HCT116 (cell line): ENCODE measurements around the gene NEMP2. TPM values are rescaled to one million over a fixed set of nuclear protein-coding genes. Genes with fewer than 3 reads are reported as not detected.

Experiments
- ATAC-seq: fragments of 200-7000 bp; cut with Tn5 transposase; 2 replicates; pipeline ENCODE4 v1.9.1; 2020; ENCODE audit warnings: mild to moderate bottlenecking, moderate library complexity
- Bru-seq: library from RNA; stranded (reverse); fragments of 400-500 nt; gene quantifications from one replicate; lab custom pipeline; 2021; lab: Mats Ljungman, UMichigan
- BruChase-seq, 2 experiments: library from RNA; stranded (reverse); fragments of 400-500 nt; gene quantifications; one replicate each; lab custom pipeline; 2021; lab: Mats Ljungman, UMichigan
- BruUV-seq: library from RNA; stranded (reverse); fragments of 400-500 nt; replicated peaks from 2 replicates; lab custom pipeline; 2021; lab: Mats Ljungman, UMichigan
- CTCF ChIA-PET: fragments of 300-600 bp; sonication (Branson Sonifier 250); formaldehyde crosslinking; loops from one replicate; lab custom pipeline; 2021; ENCODE audit warnings: antibody characterized with exemption; lab: Charles Lee
- POLR2A ChIA-PET: fragments of 300-600, 350-600 bp; sonication (Branson Sonifier 250); formaldehyde crosslinking; loops from one replicate; lab custom pipeline; 2021; ENCODE audit warnings: antibody characterized with exemption; lab: Charles Lee
- RAD21 ChIA-PET, 2 experiments: fragments of 300-600 bp; sonication (Branson Sonifier 250); formaldehyde crosslinking; loops; one replicate each; lab custom pipeline; 2023; ENCODE audit warnings: low total read pairs in 2 of 2; ENCODE audit not compliant: uncharacterized antibody in 2 of 2, unreplicated experiment in 2 of 2, low non-redundant PET in 1 of 2; lab: Charles Lee
- DNase-seq: peaks from one replicate; pipeline ENCODE4 v3.0.0-alpha.2; 2010; ENCODE audit warnings: low read depth, low spot score
- H2AFZ ChIP-seq: fragments of 200-600 bp; shearing (Covaris generic), sonication (generic); 2 replicates; pipeline ENCODE4 v1.6.1; 2017; ENCODE audit warnings: low read depth, mixed run types, mixed read lengths, antibody characterized with exemption, low read length; ENCODE audit not compliant: poor library complexity, severe bottlenecking
- H3K27ac ChIP-seq: 2 replicates; pipeline ENCODE4 v1.5.1; 2012; ENCODE audit warnings: low read depth, low read length
- H3K27me3 ChIP-seq: fragments of 200-600 bp; sonication (generic); 2 replicates; pipeline ENCODE4 v1.6.1; 2016; ENCODE audit warnings: mixed run types, low read length, mixed read lengths; ENCODE audit not compliant: insufficient read depth
- H3K36me3 ChIP-seq, 2 experiments: fragments of 200-500 bp in 1 of 2; fragments of 200-600 bp in 1 of 2; sonication (Bioruptor generic) in 1 of 2; sonication (generic) in 1 of 2; 2 replicates each; pipeline versions ENCODE4 v1.5.1 to v1.6.1; 2014 to 2016; ENCODE audit warnings: low read length in 2 of 2, inconsistent platforms in 1 of 2, mixed read lengths in 1 of 2, mixed run types in 1 of 2; ENCODE audit not compliant: insufficient read depth in 2 of 2, control insufficient read depth in 1 of 2
- H3K4me1 ChIP-seq, 2 experiments: fragments of 200-600 bp in 1 of 2; sonication (generic) in 1 of 2; 2 replicates each; pipeline versions ENCODE4 v1.5.1 to v1.6.1; 2012 to 2017; ENCODE audit warnings: low read length in 2 of 2, inconsistent platforms in 1 of 2, mild to moderate bottlenecking in 1 of 2, mixed read lengths in 1 of 2, mixed run types in 1 of 2, moderate library complexity in 1 of 2; ENCODE audit not compliant: insufficient read depth in 2 of 2, control insufficient read depth in 1 of 2
- H3K4me2 ChIP-seq: fragments of 200-600 bp; sonication (generic); 2 replicates; pipeline ENCODE4 v1.6.1; 2017; ENCODE audit warnings: mixed run types, low read length, mixed read lengths
- H3K4me3 ChIP-seq, 2 experiments: fragments of 200-600 bp in 1 of 2; sonication (generic) in 1 of 2; replicated peaks in 1 of 2; 2 replicates each; pipeline ENCODE4 v1.5.1; 2011 to 2016; ENCODE audit warnings: low read length in 2 of 2, control low read depth in 1 of 2, low read depth in 1 of 2, mild to moderate bottlenecking in 1 of 2, mixed read lengths in 1 of 2, mixed run types in 1 of 2
- H3K79me2 ChIP-seq: fragments of 200-600 bp; sonication (generic); 2 replicates; pipeline ENCODE4 v1.6.1; 2017; ENCODE audit warnings: mild to moderate bottlenecking, mixed run types, low read length, moderate library complexity, mixed read lengths; ENCODE audit not compliant: insufficient read depth
- H3K9ac ChIP-seq: fragments of 200-600 bp; sonication (generic); 2 replicates; pipeline ENCODE4 v1.6.1; 2016; ENCODE audit warnings: low read length, mixed read lengths
- H3K9me2 ChIP-seq: fragments of 200-600 bp; sonication (generic), shearing (Covaris generic); 2 replicates; pipeline ENCODE4 v1.6.1; 2017; ENCODE audit warnings: mixed run types, mild to moderate bottlenecking, moderate library complexity; ENCODE audit not compliant: insufficient read depth
- H3K9me3 ChIP-seq, 2 experiments: fragments of 200-500 bp in 1 of 2; fragments of 200-600 bp in 1 of 2; sonication (Bioruptor generic) in 1 of 2; sonication (generic) in 1 of 2; 2 replicates each; pipeline ENCODE4 v1.6.1; 2014 to 2017; ENCODE audit warnings: low read length in 2 of 2, mixed read lengths in 2 of 2, inconsistent platforms in 1 of 2, low read depth in 1 of 2, mild to moderate bottlenecking in 1 of 2, mixed run types in 1 of 2, moderate library complexity in 1 of 2; ENCODE audit not compliant: control insufficient read depth in 1 of 2, insufficient read depth in 1 of 2
- H4K20me1 ChIP-seq: fragments of 200-600 bp; sonication (generic), shearing (Covaris generic); 2 replicates; pipeline ENCODE4 v1.6.1; 2017; ENCODE audit warnings: mixed run types, mild to moderate bottlenecking, moderate library complexity; ENCODE audit not compliant: insufficient read depth
- CEBPB ChIP-seq: IDR thresholded peaks from 2 replicates; pipeline ENCODE4 v1.6.1; 2012; ENCODE audit warnings: low read depth
- EGR1 ChIP-seq: IDR thresholded peaks from 2 replicates; pipeline ENCODE4 v1.6.1; 2012; ENCODE audit warnings: low read depth
- POLR2A ChIP-seq: IDR thresholded peaks from 2 replicates; pipeline ENCODE4 v1.7.0; 2011; ENCODE audit warnings: borderline replicate concordance; ENCODE audit not compliant: insufficient read depth, insufficient read length; ENCODE audit errors: extremely low read depth
- POLR2AphosphoS5 ChIP-seq: IDR thresholded peaks from 2 replicates; pipeline ENCODE4 v1.6.1; 2011; ENCODE audit warnings: mild to moderate bottlenecking, low read depth, low read length, moderate library complexity
- SIN3A ChIP-seq: IDR thresholded peaks from 2 replicates; pipeline ENCODE4 v1.6.1; 2012; ENCODE audit warnings: low read depth
- TCF7L2 ChIP-seq: IDR thresholded peaks from 2 replicates; pipeline ENCODE4 v1.7.0; 2011; ENCODE audit warnings: borderline replicate concordance, inconsistent platforms; ENCODE audit not compliant: insufficient read depth, insufficient read length; ENCODE audit errors: extremely low read depth
- YY1 ChIP-seq: IDR thresholded peaks from 2 replicates; pipeline ENCODE4 v1.6.1; 2011; ENCODE audit warnings: low read length, low read depth, moderate library complexity, mild to moderate bottlenecking; ENCODE audit not compliant: insufficient replicate concordance; ENCODE audit errors: extremely low read depth
- ZFX ChIP-seq: fragments of 450-650 bp; IDR thresholded peaks from 2 replicates; pipeline ENCODE4 v1.6.1; 2017
- intact Hi-C: fragments of 100-400 bp; cut with micrococcal nuclease; formaldehyde crosslinking; loops from 2 replicates; pipeline ENCODE4 v1.10.0; 2022
- long read RNA-seq: library from polyadenylated mRNA; unstranded; transcript quantifications from one replicate; pipeline ENCODE4 v2.0.0, GENCODE V29; 2021; ENCODE audit not compliant: unreplicated experiment
- polyA plus RNA-seq: library from polyadenylated mRNA; unstranded; fragments of >200 nt; gene quantifications from 2 replicates; pipeline ENCODE4 v1.2.1, GENCODE V29; 2012; ENCODE audit warnings: missing spikeins
- total RNA-seq: library from RNA; stranded (reverse); gene quantifications from one replicate; pipeline ENCODE4 v1.2.1, GENCODE V29; 2021; ENCODE audit not compliant: unreplicated experiment
- TF ChIP-seq, protein P1 (sequence below): IDR thresholded peaks from 2 replicates; pipeline ENCODE4 v1.6.1; 2012; ENCODE audit warnings: low read depth
- TF ChIP-seq, protein P2 (sequence below): IDR thresholded peaks from 2 replicates; pipeline ENCODE4 v1.6.1; 2012

The NEMP2 gene, protein sequence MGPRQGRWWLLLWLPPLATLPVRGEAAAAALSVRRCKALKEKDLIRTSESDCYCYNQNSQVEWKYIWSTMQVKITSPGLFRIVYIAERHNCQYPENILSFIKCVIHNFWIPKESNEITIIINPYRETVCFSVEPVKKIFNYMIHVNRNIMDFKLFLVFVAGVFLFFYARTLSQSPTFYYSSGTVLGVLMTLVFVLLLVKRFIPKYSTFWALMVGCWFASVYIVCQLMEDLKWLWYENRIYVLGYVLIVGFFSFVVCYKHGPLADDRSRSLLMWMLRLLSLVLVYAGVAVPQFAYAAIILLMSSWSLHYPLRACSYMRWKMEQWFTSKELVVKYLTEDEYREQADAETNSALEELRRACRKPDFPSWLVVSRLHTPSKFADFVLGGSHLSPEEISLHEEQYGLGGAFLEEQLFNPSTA
- total RNA-seq (8.6 TPM), Bru-seq, nascent RNA (percentile 67 among the genes with signal in this experiment), BruChase-seq, experiment 1, labeled RNA remaining after a 6-hour chase (percentile 64 among the genes with signal in this experiment), BruChase-seq, experiment 2, labeled RNA remaining after a 2-hour chase (percentile 66 among the genes with signal in this experiment)
- 2.2 and 2.8 TPM in 2 replicates for polyA plus RNA-seq
- long read RNA-seq, full-length matches to known transcripts, result 5 of 9 reads
- long read RNA-seq, partial matches to known transcripts, result 0 of 9 reads
- long read RNA-seq, other reads (novel, unspliced or antisense), result 4 of 9 reads

DNA sequence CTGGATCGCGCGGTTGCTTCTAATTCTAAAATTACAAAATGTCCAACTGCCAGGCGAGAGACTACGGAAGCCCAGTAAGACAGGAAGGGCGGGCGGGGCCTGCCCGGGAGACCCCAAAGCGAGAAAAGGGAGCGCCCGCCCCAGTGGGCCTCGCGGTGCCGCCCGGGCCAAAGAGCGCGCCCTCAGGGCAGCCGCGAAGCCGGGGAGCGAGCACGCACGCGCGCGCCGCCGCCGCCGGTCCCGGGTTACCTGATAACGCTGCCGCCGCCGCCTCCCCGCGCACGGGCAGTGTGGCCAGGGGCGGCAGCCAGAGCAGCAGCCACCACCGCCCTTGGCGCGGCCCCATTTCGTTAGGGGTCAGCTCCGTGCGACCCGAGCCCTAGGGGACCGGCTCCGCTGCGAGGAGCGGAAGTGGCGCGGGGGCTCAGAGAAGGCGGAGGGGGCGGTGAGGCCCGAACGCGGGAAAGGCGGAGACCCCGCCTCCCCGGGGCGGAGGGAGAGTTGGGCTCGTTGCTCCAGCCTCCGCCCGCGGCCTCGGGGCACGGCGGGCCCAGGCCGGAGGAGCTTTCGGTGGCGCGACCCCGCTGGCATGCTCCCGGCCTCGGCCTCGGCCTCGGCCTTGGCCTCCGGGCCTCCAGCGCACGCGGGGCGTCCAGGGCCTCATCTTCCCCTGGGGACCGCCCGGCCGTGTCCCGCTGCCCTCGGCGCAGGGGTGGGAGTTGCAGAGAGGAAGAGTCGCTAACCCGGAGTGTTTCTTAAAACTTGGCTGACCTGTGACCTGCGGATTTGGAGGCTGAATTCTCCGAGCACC lies at the start of gene NEMP2:
TSS of gene NEMP2 (minus strand) at position 413 of the 811 bp plus-strand sequence. CDS start at position 346, 67 bp downstream.
- Histone ChIP-seq H2AFZ (peak within 1 kb of the TSS; percentile 74), H3K36me3 (peaks cover 0 to 5% of the 10 kb centered on the region in 2 experiments; a peak in 1 of 4 replicates), H3K9me2 (no peaks in the 10 kb centered on the region), H3K9me3 (peaks cover 4 to 22% of the 10 kb centered on the region in 2 experiments; a peak in 1 of 4 replicates), H3K9ac (peak within 1 kb of the TSS; percentile 75), H3K27ac (peak within 1 kb of the TSS; percentile 70), H3K4me1 (peaks cover 8 to 40% of the 10 kb centered on the region in 2 experiments; a peak in 3 of 4 replicates), H3K4me3 (peak within 1 kb of the TSS; percentile 62 to 69), H4K20me1 (no peaks in the 10 kb centered on the region), H3K79me2 (peaks cover 7% of the 10 kb centered on the region; the same call in 1 of the 2 replicates), H3K27me3 (no peaks in the 10 kb centered on the region), H3K4me2 (peak within 1 kb of the TSS; percentile 87)
- TF ChIP-seq TCF7L2 (peak; percentile 39), ZFX (peak; percentile 97), POLR2A (peak; percentile 72), CEBPB (no peak), POLR2AphosphoS5 (peak; percentile 92), EGR1 (peak; percentile 60), SIN3A (peak; percentile 62; the same call in 1 of the 2 replicates), YY1 (no peak)
- TF ChIP-seq, protein P1, sequence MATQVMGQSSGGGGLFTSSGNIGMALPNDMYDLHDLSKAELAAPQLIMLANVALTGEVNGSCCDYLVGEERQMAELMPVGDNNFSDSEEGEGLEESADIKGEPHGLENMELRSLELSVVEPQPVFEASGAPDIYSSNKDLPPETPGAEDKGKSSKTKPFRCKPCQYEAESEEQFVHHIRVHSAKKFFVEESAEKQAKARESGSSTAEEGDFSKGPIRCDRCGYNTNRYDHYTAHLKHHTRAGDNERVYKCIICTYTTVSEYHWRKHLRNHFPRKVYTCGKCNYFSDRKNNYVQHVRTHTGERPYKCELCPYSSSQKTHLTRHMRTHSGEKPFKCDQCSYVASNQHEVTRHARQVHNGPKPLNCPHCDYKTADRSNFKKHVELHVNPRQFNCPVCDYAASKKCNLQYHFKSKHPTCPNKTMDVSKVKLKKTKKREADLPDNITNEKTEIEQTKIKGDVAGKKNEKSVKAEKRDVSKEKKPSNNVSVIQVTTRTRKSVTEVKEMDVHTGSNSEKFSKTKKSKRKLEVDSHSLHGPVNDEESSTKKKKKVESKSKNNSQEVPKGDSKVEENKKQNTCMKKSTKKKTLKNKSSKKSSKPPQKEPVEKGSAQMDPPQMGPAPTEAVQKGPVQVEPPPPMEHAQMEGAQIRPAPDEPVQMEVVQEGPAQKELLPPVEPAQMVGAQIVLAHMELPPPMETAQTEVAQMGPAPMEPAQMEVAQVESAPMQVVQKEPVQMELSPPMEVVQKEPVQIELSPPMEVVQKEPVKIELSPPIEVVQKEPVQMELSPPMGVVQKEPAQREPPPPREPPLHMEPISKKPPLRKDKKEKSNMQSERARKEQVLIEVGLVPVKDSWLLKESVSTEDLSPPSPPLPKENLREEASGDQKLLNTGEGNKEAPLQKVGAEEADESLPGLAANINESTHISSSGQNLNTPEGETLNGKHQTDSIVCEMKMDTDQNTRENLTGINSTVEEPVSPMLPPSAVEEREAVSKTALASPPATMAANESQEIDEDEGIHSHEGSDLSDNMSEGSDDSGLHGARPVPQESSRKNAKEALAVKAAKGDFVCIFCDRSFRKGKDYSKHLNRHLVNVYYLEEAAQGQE, result no peak
- TF ChIP-seq, protein P2, sequence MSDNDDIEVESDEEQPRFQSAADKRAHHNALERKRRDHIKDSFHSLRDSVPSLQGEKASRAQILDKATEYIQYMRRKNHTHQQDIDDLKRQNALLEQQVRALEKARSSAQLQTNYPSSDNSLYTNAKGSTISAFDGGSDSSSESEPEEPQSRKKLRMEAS, result peak; percentile 49; the same call in 1 of the 2 replicates
- ATAC-seq (peak; percentile 87), DNase-seq (no peak)
- no TSS peak for BruUV-seq
- CTCF ChIA-PET, result no interaction called here
- POLR2A ChIA-PET, result no interaction called here
- RAD21 ChIA-PET, result no interaction called here
- intact Hi-C loops, result loop anchor here (2.0 to 5.0 kb wide), 2 partner anchors 72 to 308 kb away; no protein-coding TSS in a partner anchor
